ENCODE results near the gene ELAVL2.

ELAVL2 gene

GRCh38 chr9:23658376-23659258, 167.4 kb downstream of the ELAVL2 start:
- DNase-seq, result no peak

DNA sequence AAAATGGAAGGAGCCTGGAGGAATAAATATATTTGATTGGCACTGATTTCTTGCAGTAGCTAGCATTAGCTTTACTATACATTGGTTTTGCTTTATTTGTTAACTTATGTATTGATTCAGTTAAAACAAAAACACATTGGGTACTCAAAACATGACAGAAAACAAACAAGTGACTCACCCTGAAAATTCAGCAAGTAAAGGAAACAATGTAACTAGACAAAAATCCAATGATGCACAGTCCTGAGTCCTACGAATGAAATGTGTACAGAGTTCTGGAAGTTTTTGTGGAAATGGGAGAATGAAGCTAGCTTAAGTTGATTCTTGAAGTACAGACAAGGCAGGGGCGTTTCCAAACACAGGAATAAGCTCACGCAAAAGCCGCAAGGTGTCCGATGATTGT, 175.0 kb downstream of the ELAVL2 start:
- DNase-seq, result no peak

GRCh38 chr9:23648651-23649050, 177.4 kb downstream of the ELAVL2 start:
- no peak for DNase-seq

DNA sequence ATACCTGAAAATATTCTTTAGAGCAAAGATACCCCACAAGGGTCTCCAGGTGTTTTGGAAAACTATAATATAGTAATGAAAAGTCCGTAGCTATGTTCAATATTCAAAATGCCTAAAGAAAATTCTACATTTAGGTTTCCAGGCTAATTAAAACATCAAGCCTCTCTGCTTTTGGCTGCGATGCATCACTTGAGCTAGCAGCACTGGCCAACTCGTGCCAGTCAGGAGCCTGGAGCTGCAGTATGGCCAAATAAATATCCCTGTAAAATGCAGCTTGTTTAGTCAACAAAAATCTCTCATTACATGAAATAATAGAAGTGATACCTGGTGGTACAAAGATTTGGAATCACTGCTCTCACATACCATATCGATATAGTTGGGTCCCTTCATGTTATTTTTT, 181.1 kb downstream of the ELAVL2 start:
- DNase-seq, result no peak

DNA sequence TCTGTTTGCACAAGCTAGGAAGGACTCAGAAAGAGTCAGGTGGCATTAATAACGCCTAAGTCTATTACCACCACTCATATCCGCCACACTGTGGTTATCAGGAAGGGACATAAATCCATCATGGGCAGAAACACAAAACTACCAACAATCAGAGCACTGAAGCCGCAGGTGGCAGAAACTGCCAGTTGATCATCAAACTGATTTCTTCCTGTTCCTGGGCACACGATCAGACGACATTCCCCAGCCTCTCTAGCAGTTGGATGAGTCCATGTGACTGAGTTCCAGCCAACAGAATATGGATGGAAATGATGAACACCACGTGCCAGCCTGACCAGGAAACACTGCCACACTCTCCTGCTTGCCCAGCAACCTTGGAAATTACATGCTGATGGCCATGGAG, 181.7 kb downstream of the ELAVL2 start:
- no peak for DNase-seq

DNA sequence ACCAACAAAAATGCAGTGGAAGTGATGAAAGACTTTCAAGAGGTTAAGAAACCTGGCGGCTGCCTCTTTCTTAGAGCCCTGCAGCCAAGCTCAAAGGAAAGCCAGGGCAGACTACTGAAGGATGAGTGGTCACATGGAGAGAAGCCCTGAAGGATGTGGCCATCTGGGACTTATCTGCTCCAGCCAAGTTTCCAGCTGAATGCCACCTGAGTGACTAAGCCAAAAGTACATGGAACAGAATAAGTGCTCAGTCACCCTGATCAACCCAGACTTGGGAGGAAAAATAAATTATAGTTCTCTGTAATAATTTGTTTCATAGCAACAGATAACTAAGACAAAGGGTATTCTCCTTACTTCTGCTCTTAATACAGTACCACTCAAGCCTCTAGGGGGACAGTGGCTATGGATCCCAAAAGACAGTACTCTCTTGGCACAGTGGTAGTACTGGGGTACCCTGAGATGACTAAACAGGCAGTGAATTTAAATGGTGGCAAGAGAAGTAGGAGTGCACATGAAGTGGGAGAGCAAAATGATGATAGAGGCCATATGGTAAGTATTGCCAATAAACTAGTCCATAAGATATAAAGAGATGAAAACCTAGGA, 182.3 kb downstream of the ELAVL2 start:
- no peak for DNase-seq
